HEK293 (cell line): ENCODE data around the gene HPCAL1.

ENCODE experiments used
- KLF8 ChIP-seq: fragments of 450-650 bp; formaldehyde crosslinking; IDR thresholded peaks from 2 replicates; pipeline ENCODE4 v1.5.1; 2016; ENCODE audit warnings: missing biosample characterization, missing genetic modification characterization
- RBAK ChIP-seq: fragments of 450-650 bp; formaldehyde crosslinking; IDR thresholded peaks from 2 replicates; pipeline ENCODE4 v1.5.1; 2016; ENCODE audit warnings: missing biosample characterization, missing genetic modification characterization
- SALL2 ChIP-seq: fragments of 450-650 bp; formaldehyde crosslinking; IDR thresholded peaks from 2 replicates; pipeline ENCODE4 v1.5.0; 2017; ENCODE audit warnings: missing biosample characterization, mild to moderate bottlenecking, missing genetic modification characterization, borderline replicate concordance
- YY2 ChIP-seq: fragments of 450-650 bp; formaldehyde crosslinking; IDR thresholded peaks from 2 replicates; pipeline ENCODE4 v1.5.1; 2016; ENCODE audit warnings: missing biosample characterization, missing genetic modification characterization
- ZBTB17 ChIP-seq: fragments of 450-650 bp; formaldehyde crosslinking; IDR thresholded peaks from 2 replicates; pipeline ENCODE4 v1.5.1; 2016; ENCODE audit warnings: missing biosample characterization, missing genetic modification characterization
- ZBTB21 ChIP-seq: fragments of 450-650 bp; formaldehyde crosslinking; IDR thresholded peaks from 2 replicates; pipeline ENCODE4 v1.5.1; 2017; ENCODE audit warnings: missing biosample characterization, missing genetic modification characterization
- ZBTB6 ChIP-seq: fragments of 450-650 bp; formaldehyde crosslinking; IDR thresholded peaks from 2 replicates; pipeline ENCODE4 v1.5.1; 2017; ENCODE audit warnings: missing biosample characterization, missing genetic modification characterization
- ZIC2 ChIP-seq: fragments of 450-650 bp; formaldehyde crosslinking; IDR thresholded peaks from 2 replicates; pipeline ENCODE4 v1.5.1; 2016; ENCODE audit warnings: missing biosample characterization, missing genetic modification characterization
- ZNF140 ChIP-seq: fragments of 450-650 bp; formaldehyde crosslinking; IDR thresholded peaks from 2 replicates; pipeline ENCODE4 v1.5.1; 2016; ENCODE audit warnings: missing biosample characterization, missing genetic modification characterization
- ZNF146 ChIP-seq: fragments of 450-650 bp; formaldehyde crosslinking; IDR thresholded peaks from 2 replicates; pipeline ENCODE4 v1.5.1; 2016; ENCODE audit warnings: missing biosample characterization, missing genetic modification characterization
- ZNF157 ChIP-seq: fragments of 450-650 bp; formaldehyde crosslinking; IDR thresholded peaks from 2 replicates; pipeline ENCODE4 v1.5.1; 2016; ENCODE audit warnings: missing biosample characterization, missing genetic modification characterization
- ZNF248 ChIP-seq: fragments of 450-650 bp; formaldehyde crosslinking; IDR thresholded peaks from 2 replicates; pipeline ENCODE4 v1.5.1; 2017; ENCODE audit warnings: missing biosample characterization, missing genetic modification characterization
- ZNF26 ChIP-seq: fragments of 450-650 bp; formaldehyde crosslinking; IDR thresholded peaks from 2 replicates; pipeline ENCODE4 v1.5.1; 2016; ENCODE audit warnings: missing biosample characterization, missing genetic modification characterization
- ZNF398 ChIP-seq: fragments of 450-650 bp; formaldehyde crosslinking; IDR thresholded peaks from 2 replicates; pipeline ENCODE4 v1.5.1; 2017; ENCODE audit warnings: missing biosample characterization, missing genetic modification characterization
- ZNF423 ChIP-seq: fragments of 450-650 bp; formaldehyde crosslinking; IDR thresholded peaks from 2 replicates; pipeline ENCODE4 v1.5.1; 2016; ENCODE audit warnings: missing biosample characterization, missing genetic modification characterization
- ZNF433 ChIP-seq: fragments of 450-650 bp; formaldehyde crosslinking; IDR thresholded peaks from 2 replicates; pipeline ENCODE4 v1.5.1; 2016; ENCODE audit warnings: missing biosample characterization, missing genetic modification characterization, low read depth
- ZNF488 ChIP-seq: fragments of 450-650 bp; formaldehyde crosslinking; IDR thresholded peaks from 2 replicates; pipeline ENCODE4 v1.5.1; 2016; ENCODE audit warnings: missing biosample characterization, missing genetic modification characterization
- ZNF513 ChIP-seq: fragments of 450-650 bp; IDR thresholded peaks from 2 replicates; pipeline ENCODE4 v1.5.1; 2018; ENCODE audit warnings: missing biosample characterization, missing genetic modification characterization
- ZNF571 ChIP-seq: fragments of 450-650 bp; formaldehyde crosslinking; IDR thresholded peaks from 2 replicates; pipeline ENCODE4 v1.5.0; 2017; ENCODE audit warnings: missing biosample characterization, missing genetic modification characterization
- ZNF660 ChIP-seq: fragments of 450-650 bp; IDR thresholded peaks from 2 replicates; pipeline ENCODE4 v1.5.1; 2018; ENCODE audit warnings: missing biosample characterization, mild to moderate bottlenecking, missing genetic modification characterization
- ZNF747 ChIP-seq: fragments of 450-650 bp; formaldehyde crosslinking; IDR thresholded peaks from 2 replicates; pipeline ENCODE4 v1.5.1; 2016; ENCODE audit warnings: missing biosample characterization, missing genetic modification characterization
- ZNF785 ChIP-seq: fragments of 450-650 bp; formaldehyde crosslinking; IDR thresholded peaks from 2 replicates; pipeline ENCODE4 v1.5.1; 2016; ENCODE audit warnings: missing biosample characterization, missing genetic modification characterization
- ZSCAN16 ChIP-seq: fragments of 450-650 bp; formaldehyde crosslinking; IDR thresholded peaks from 2 replicates; pipeline ENCODE4 v1.5.1; 2016; ENCODE audit warnings: missing biosample characterization, missing genetic modification characterization

Gene HPCAL1

GRCh38 chr2:10312437-10312957 lies 9.8 kb downstream of the HPCAL1 start (continued):
- no peak for TF ChIP-seq ZBTB6 (tag by site-specific recombination)
- TF ChIP-seq ZNF423 (tag by site-specific recombination): no peak
- TF ChIP-seq ZSCAN16 (tag by site-specific recombination): no peak
- TF ChIP-seq ZNF660 (tag by site-specific recombination): no peak
- TF ChIP-seq ZNF513 (tag by site-specific recombination): peak; percentile 98
- TF ChIP-seq ZNF747 (tag by site-specific recombination): peak; percentile 97
- 0 out of 2 replicates have a peak, but pooled peaks have one; percentile 43 for TF ChIP-seq ZNF488
- 0 out of 2 replicates have a peak, but pooled peaks have one; percentile 12 for TF ChIP-seq ZNF140 (tag by site-specific recombination)
- TF ChIP-seq ZNF157 (tag by site-specific recombination): no peak
- peak; percentile 66; the same call in 1 of the 2 replicates for TF ChIP-seq ZNF785 (tag by site-specific recombination)
- no peak for TF ChIP-seq YY2 (tag by site-specific recombination)
- no peak for TF ChIP-seq ZNF433 (tag by site-specific recombination)
- TF ChIP-seq ZNF146 (tag by site-specific recombination): no peak
- TF ChIP-seq RBAK (tag by site-specific recombination): peak; percentile 66; the same call in 1 of the 2 replicates
- no peak for TF ChIP-seq KLF8 (tag by site-specific recombination)
- no peak for TF ChIP-seq ZIC2
- TF ChIP-seq ZBTB17 (tag by site-specific recombination): peak; percentile 34; the same call in 1 of the 2 replicates
- peak; percentile 80; the same call in 1 of the 2 replicates for TF ChIP-seq SALL2 (tag by site-specific recombination)
- TF ChIP-seq ZNF571 (tag by site-specific recombination): peak; percentile 89; the same call in 1 of the 2 replicates
- no peak for TF ChIP-seq ZBTB21 (tag by site-specific recombination)
- peak; percentile 49; the same call in 1 of the 2 replicates for TF ChIP-seq ZNF248 (tag by site-specific recombination)
- peak; percentile 29 for TF ChIP-seq ZNF26 (tag by site-specific recombination)
- no peak for TF ChIP-seq ZNF398 (tag by site-specific recombination)
